Gastrocnemius medialis (tissue), 4 donors: ENCODE data around the gene DNASE1L2. TPM values are rescaled to one million over a fixed set of nuclear protein-coding genes. Genes with fewer than 3 reads are reported as not detected.

ENCODE experiments used
- ATAC-seq, 2 donors: fragments of 150-250 bp; one replicate each; pipeline ENCODE4 v1.9.1; 2016
- DNase-seq, 2 donors: peaks; one replicate each; pipeline ENCODE4 v3.0.0-alpha.2; 2019
- H3K27ac ChIP-seq, 4 donors: fragments of 200-600 bp; sonication (generic); 1 replicate in 1 of 4; 2 replicates in 3 of 4; pipeline ENCODE4 v1.5.1; 2016 to 2018; ENCODE audit warnings: mild to moderate bottlenecking in 2 of 4, moderate library complexity in 1 of 4
- H3K27me3 ChIP-seq, 3 donors: fragments of 200-600 bp; sonication (generic) in 2 of 3; 1 replicate in 1 of 3; 2 replicates in 2 of 3; pipeline versions ENCODE4 v1.5.1 to v1.6.0; 2016 to 2019; ENCODE audit warnings: mild to moderate bottlenecking in 1 of 3, moderate library complexity in 1 of 3
- H3K36me3 ChIP-seq, 2 donors: fragments of 200-600 bp; sonication (generic) in 1 of 2; one replicate each; pipeline ENCODE4 v1.5.1; 2017 to 2018
- H3K4me1 ChIP-seq, 2 donors: fragments of 200-600 bp; sonication (generic) in 1 of 2; one replicate each; pipeline ENCODE4 v1.5.1; 2016 to 2017; ENCODE audit warnings: mild to moderate bottlenecking in 2 of 2
- H3K4me3 ChIP-seq, 4 donors: fragments of 200-600 bp; sonication (generic) in 3 of 4; 1 replicate in 1 of 4; 2 replicates in 3 of 4; pipeline ENCODE4 v1.5.1; 2016 to 2019; ENCODE audit warnings: mild to moderate bottlenecking in 2 of 4
- H3K9me3 ChIP-seq, 3 donors: fragments of 200-600 bp; sonication (generic) in 2 of 3; 1 replicate in 1 of 3; 2 replicates in 2 of 3; pipeline ENCODE4 v1.5.1; 2016 to 2019
- CTCF ChIP-seq, 5 experiments: fragments of 450-650 bp in 3 of 5; fragments of 200-600 bp in 2 of 5; sonication (generic) in 2 of 5; IDR thresholded peaks in 4 of 5; conservative IDR thresholded peaks in 1 of 5; 1 replicate in 4 of 5; 2 replicates in 1 of 5; pipeline ENCODE4 v1.5.1; 2016 to 2019; ENCODE audit warnings: antibody characterized with exemption in 5 of 5, mild to moderate bottlenecking in 3 of 5, moderate library complexity in 3 of 5
- POLR2A ChIP-seq, 2 donors: fragments of 450-650 bp; IDR thresholded peaks; one replicate each; pipeline ENCODE4 v1.6.1; 2017; ENCODE audit warnings: antibody characterized with exemption in 2 of 2, mild to moderate bottlenecking in 2 of 2, moderate library complexity in 2 of 2
- in situ Hi-C, 4 donors: fragments of 200-750 bp; cut with MboI; loops; one replicate each; pipeline versions ENCODE4 v1.15.0 to v1.8.0; 2017; ENCODE audit warnings: low sequenced_read_pairs in 4 of 4
- intact Hi-C: fragments of 100-400 bp; cut with DNase I; formaldehyde crosslinking; loops from one replicate; pipeline ENCODE4 v1.15.1; 2023; ENCODE audit warnings: low total_unique reads
- total RNA-seq, 4 donors: library from RNA; depleted of rRNA; stranded (reverse); fragments of >200 nt; gene quantifications; one replicate each; pipeline versions ENCODE4 v1.1.0 to v1.2.3, GENCODE V29; 2016

DNASE1L2 gene
- total RNA-seq, 4 donors from 2014 or later: 0.69 to 2.1 TPM; not detected in 2

- intact Hi-C loops: loop anchor here (5.0 kb wide), 1 partner anchor 305 kb away; no protein-coding TSS in a partner anchor
- H3K4me1 ChIP-seq: peaks cover 7 to 10% of the 10 kb centered on the region in 2 donors
- H3K4me3 ChIP-seq: no peak overlapping the region
- DNase-seq: no peak
- H3K27ac ChIP-seq: no peak overlapping the region
- no peaks in the 10 kb centered on the region for H3K9me3 ChIP-seq
- no peaks in the 10 kb centered on the region for H3K36me3 ChIP-seq
- peaks cover 27 to 36% (median 33%) of the 10 kb centered on the region in 3 donors for H3K27me3 ChIP-seq
- TF ChIP-seq POLR2A (IDR thresholded peaks at IDR 0.05) (no peak), CTCF (IDR thresholded peaks at IDR 0.05 in 4 of 5, conservative IDR thresholded peaks at IDR 0.05 in 1 of 5) (no peak)
- in situ Hi-C loops: no loop called here
- no peak for ATAC-seq
Observed at GRCh38 chr16:2196981-2197511, 39.2 kb upstream of the DNASE1L2 start.

GRCh38 chr16:2197765-2198164 lies 38.5 kb upstream of the DNASE1L2 start:
- intact Hi-C loops (loop anchor here (5.0 kb wide), 1 partner anchor 305 kb away; no protein-coding TSS in a partner anchor), in situ Hi-C loops (no loop called here)
- peaks cover 7 to 10% of the 10 kb centered on the region in 2 donors for H3K4me1 ChIP-seq
- H3K27me3 ChIP-seq: peaks cover 27 to 36% (median 33%) of the 10 kb centered on the region in 3 donors
- DNase-seq: no peak
- no peaks in the 10 kb centered on the region for H3K36me3 ChIP-seq
- H3K27ac ChIP-seq: no peak overlapping the region
- TF ChIP-seq POLR2A (IDR thresholded peaks at IDR 0.05) (no peak), CTCF (IDR thresholded peaks at IDR 0.05 in 4 of 5, conservative IDR thresholded peaks at IDR 0.05 in 1 of 5) (no peak)
- no peak overlapping the region for H3K4me3 ChIP-seq
- no peaks in the 10 kb centered on the region for H3K9me3 ChIP-seq
- ATAC-seq: no peak

- peaks cover 7 to 10% of the 10 kb centered on the region in 2 donors for H3K4me1 ChIP-seq
- peaks cover 27 to 36% (median 33%) of the 10 kb centered on the region in 3 donors for H3K27me3 ChIP-seq
- ATAC-seq (no peak), DNase-seq (no peak)
- in situ Hi-C loops (no loop called here), intact Hi-C loops (loop anchor here (5.0 kb wide), 1 partner anchor 304 kb away; no protein-coding TSS in a partner anchor)
- TF ChIP-seq POLR2A (IDR thresholded peaks at IDR 0.05) (no peak), CTCF (IDR thresholded peaks at IDR 0.05 in 4 of 5, conservative IDR thresholded peaks at IDR 0.05 in 1 of 5) (no peak)
- no peak overlapping the region for H3K4me3 ChIP-seq
- H3K9me3 ChIP-seq: no peaks in the 10 kb centered on the region
- no peaks in the 10 kb centered on the region for H3K36me3 ChIP-seq
- no peak overlapping the region for H3K27ac ChIP-seq
Observed at GRCh38 chr16:2198283-2198682, 38.0 kb upstream of the DNASE1L2 start.

- peaks cover 7 to 10% of the 10 kb centered on the region in 2 donors for H3K4me1 ChIP-seq
- intact Hi-C loops: loop anchor here (5.0 kb wide), 1 partner anchor 303 kb away; no protein-coding TSS in a partner anchor
- TF ChIP-seq POLR2A (IDR thresholded peaks at IDR 0.05) (no peak), CTCF (IDR thresholded peaks at IDR 0.05 in 4 of 5, conservative IDR thresholded peaks at IDR 0.05 in 1 of 5) (no peak)
- no peak overlapping the region for H3K4me3 ChIP-seq
- H3K9me3 ChIP-seq: no peaks in the 10 kb centered on the region
- DNase-seq (no peak), ATAC-seq (no peak)
- in situ Hi-C loops: no loop called here
- H3K27ac ChIP-seq: no peak overlapping the region
- H3K36me3 ChIP-seq: no peaks in the 10 kb centered on the region
- H3K27me3 ChIP-seq: peaks cover 27 to 31% (median 27%) of the 10 kb centered on the region in 3 donors
Observed at GRCh38 chr16:2199095-2199494, 37.1 kb upstream of the DNASE1L2 start.
